GM23338 (cell line): ENCODE measurements around the gene MROH2A. TPM values are rescaled to one million over a fixed set of nuclear protein-coding genes. Genes with fewer than 3 reads are reported as not detected.

Experiments used
- ATAC-seq: fragments of 200-7000 bp; cut with Tn5 transposase; 3 replicates; pipeline ENCODE4 v1.9.1; 2020
- DNase-seq: peaks from one replicate; pipeline ENCODE4 v3.0.0-alpha.2; 2015; ENCODE audit warnings: low spot score
- H2AFZ ChIP-seq: fragments of 200-600 bp; sonication (generic); 2 replicates; pipeline ENCODE4 v1.8.0; 2016; ENCODE audit warnings: antibody characterized with exemption, mild to moderate bottlenecking, moderate library complexity
- H3F3A ChIP-seq: fragments of 200-600 bp; sonication (generic); replicated peaks from 2 replicates; pipeline ENCODE4 v1.8.0; 2017; ENCODE audit warnings: antibody characterized with exemption, mixed run types, low read depth
- H3K27ac ChIP-seq: fragments of 200-600 bp; sonication (generic); 2 replicates; pipeline ENCODE4 v1.6.1; 2016; ENCODE audit warnings: low read depth
- H3K27me3 ChIP-seq: fragments of 200-600 bp; sonication (generic); 2 replicates; pipeline ENCODE4 v1.8.0; 2016; ENCODE audit warnings: mild to moderate bottlenecking, mixed run types, moderate library complexity; ENCODE audit not compliant: insufficient read depth
- H3K36me3 ChIP-seq: fragments of 200-600 bp; sonication (generic); 2 replicates; pipeline ENCODE4 v1.8.0; 2016; ENCODE audit warnings: mild to moderate bottlenecking; ENCODE audit not compliant: insufficient read depth
- H3K4me1 ChIP-seq: fragments of 200-600 bp; sonication (generic); 2 replicates; pipeline ENCODE4 v1.8.0; 2016; ENCODE audit warnings: mild to moderate bottlenecking, moderate library complexity; ENCODE audit not compliant: insufficient read depth
- H3K4me2 ChIP-seq: fragments of 200-600 bp; sonication (generic); 2 replicates; pipeline ENCODE4 v1.7.1; 2017; ENCODE audit warnings: mixed run types
- H3K4me3 ChIP-seq: fragments of 200-600 bp; sonication (generic); 2 replicates; pipeline ENCODE4 v1.6.1; 2016; ENCODE audit warnings: mixed run types
- H3K79me2 ChIP-seq: fragments of 200-600 bp; sonication (generic); replicated peaks from 2 replicates; pipeline ENCODE4 v1.8.0; 2017; ENCODE audit warnings: mild to moderate bottlenecking; ENCODE audit not compliant: insufficient read depth
- H3K9me2 ChIP-seq: fragments of 200-600 bp; sonication (generic); 2 replicates; pipeline ENCODE4 v1.8.0; 2017; ENCODE audit not compliant: insufficient read depth
- H4K20me1 ChIP-seq: fragments of 200-600 bp; sonication (generic); replicated peaks from 2 replicates; pipeline ENCODE4 v1.8.0; 2017; ENCODE audit warnings: mild to moderate bottlenecking; ENCODE audit not compliant: insufficient read depth
- H3K27ac Mint-ChIP-seq: 2 replicates; pipeline ENCODE4 v1.8.0; 2020; ENCODE audit warnings: inconsistent platforms, mild to moderate bottlenecking, moderate library complexity, mixed read lengths
- H3K27me3 Mint-ChIP-seq: 3 replicates; pipeline ENCODE4 v1.8.0; 2022; ENCODE audit warnings: low read depth, mild to moderate bottlenecking, moderate library complexity, mixed read lengths, inconsistent platforms; ENCODE audit not compliant: insufficient read depth, poor library complexity
- H3K36me3 Mint-ChIP-seq: 3 replicates; pipeline ENCODE4 v1.8.0; 2021; ENCODE audit warnings: low read depth, mild to moderate bottlenecking, inconsistent platforms, moderate library complexity, mixed read lengths
- H3K4me1 Mint-ChIP-seq: 3 replicates; pipeline ENCODE4 v1.8.0; 2020; ENCODE audit warnings: mild to moderate bottlenecking, inconsistent platforms, mixed read lengths
- H3K4me3 Mint-ChIP-seq: 3 replicates; pipeline ENCODE4 v1.8.0; 2021; ENCODE audit warnings: moderate library complexity, mild to moderate bottlenecking, inconsistent platforms, mixed read lengths
- H3K9me3 Mint-ChIP-seq: 3 replicates; pipeline ENCODE4 v1.8.0; 2020; ENCODE audit warnings: moderate library complexity, mild to moderate bottlenecking, inconsistent platforms, mixed read lengths
- CREB1 ChIP-seq: fragments of 250-450 bp; sonication (Bioruptor Pico); IDR thresholded peaks from 2 replicates; pipeline ENCODE4 v1.5.0; 2020; ENCODE audit warnings: low read depth, mild to moderate bottlenecking, moderate library complexity
- CTCF ChIP-seq, 2 experiments: fragments of 200-600 bp in 1 of 2; sonication (generic) in 1 of 2; conservative IDR thresholded peaks; 2 replicates each; pipeline versions ENCODE4 v1.5.1 to v1.6.1; 2016 to 2017; ENCODE audit warnings: antibody characterized with exemption in 2 of 2, low read depth in 2 of 2, mild to moderate bottlenecking in 2 of 2, moderate library complexity in 1 of 2
- EZH2 ChIP-seq: fragments of 200-600 bp; sonication (generic); IDR thresholded peaks from one replicate; pipeline ENCODE4 v1.8.0; 2017; ENCODE audit warnings: antibody characterized with exemption, mild to moderate bottlenecking, low read depth; ENCODE audit not compliant: unreplicated experiment
- EZH2phosphoT487 ChIP-seq: fragments of 200-600 bp; sonication (generic); IDR thresholded peaks from one replicate; pipeline ENCODE4 v1.8.1; 2018; ENCODE audit warnings: antibody characterized with exemption; ENCODE audit not compliant: unreplicated experiment
- JUNB ChIP-seq: IDR thresholded peaks from one replicate; pipeline ENCODE4 v1.6.1; 2016; ENCODE audit warnings: antibody characterized with exemption; ENCODE audit not compliant: unreplicated experiment
- NANOG ChIP-seq: IDR thresholded peaks from 2 replicates; pipeline ENCODE4 v1.6.1; 2016; ENCODE audit warnings: antibody characterized with exemption, borderline replicate concordance
- POLR2AphosphoS5 ChIP-seq: IDR thresholded peaks from 2 replicates; pipeline ENCODE4 v1.6.1; 2016; ENCODE audit warnings: antibody characterized with exemption, low read depth
- ZNF114 ChIP-seq: fragments of 250-450 bp; sonication (Bioruptor Pico); IDR thresholded peaks from 2 replicates; pipeline ENCODE4 v1.5.0; 2020; ENCODE audit warnings: mild to moderate bottlenecking, moderate library complexity
- ZNF462 ChIP-seq: fragments of 250-450 bp; sonication (Bioruptor Pico); IDR thresholded peaks from 2 replicates; pipeline ENCODE4 v1.5.0; 2020; ENCODE audit warnings: mild to moderate bottlenecking, moderate library complexity
- polyA plus RNA-seq: library from polyadenylated mRNA; unstranded; fragments of >200 nt; fragmentation: Nextera tagmentation; extraction: Ambion mirVana; gene quantifications from 2 replicates; pipeline ENCODE4 v1.2.1, GENCODE V29; 2016
- total RNA-seq: library from RNA; depleted of rRNA; stranded (reverse); fragments of >200 nt; shearing (Covaris generic); gene quantifications from 2 replicates; pipeline ENCODE4 v1.2.3, GENCODE V29; 2014

MROH2A gene
- total and polyA plus RNA-seq, 2 experiments from 2014 or later = not detected

- TF ChIP-seq CTCF (conservative IDR thresholded peaks at IDR 0.05; ENCODE audit: low read depth in 2 of 2) (no peak), POLR2AphosphoS5 (no peak), NANOG (no peak), JUNB (no peak), CREB1 (CRISPR knock-in tag) (no peak)
These were observed 61.3 kb downstream of the MROH2A start (continued) for GRCh38 chr2:233839447-233839820.

- no peak overlapping the region for H3K4me3 Mint-ChIP-seq
- TF ChIP-seq EZH2 = no peak
- no peak for TF ChIP-seq EZH2phosphoT487
- TF ChIP-seq CTCF (conservative IDR thresholded peaks at IDR 0.05; ENCODE audit: low read depth in 2 of 2) = no peak
- TF ChIP-seq ZNF114 (CRISPR knock-in tag) = no peak
- no peak for TF ChIP-seq ZNF462
- no peak for DNase-seq
- no peak overlapping the region for H3K4me2 ChIP-seq
- no peaks in the 10 kb centered on the region for H3K27me3 ChIP-seq
- no peak overlapping the region for H2AFZ ChIP-seq
- no peaks in the 10 kb centered on the region for H3K9me3 Mint-ChIP-seq
- no peak overlapping the region for H3K4me3 ChIP-seq
- H3K4me1 Mint-ChIP-seq = peaks cover 15% of the 10 kb centered on the region
- H3K27ac ChIP-seq = no peak overlapping the region
- peaks cover 100% of the 10 kb centered on the region for H3K36me3 Mint-ChIP-seq
- no peaks in the 10 kb centered on the region for H3K4me1 ChIP-seq
- H4K20me1 ChIP-seq = peaks cover 70% of the 10 kb centered on the region
- 0 out of 2 replicates have a peak, but pooled peaks cover 7% of the 10 kb centered on the region for H3F3A ChIP-seq
- peaks cover 92% of the 10 kb centered on the region for H3K79me2 ChIP-seq
- peaks cover 84% of the 10 kb centered on the region for H3K36me3 ChIP-seq
- no peak for ATAC-seq
- no peak overlapping the region for H3K27ac Mint-ChIP-seq
- H3K9me2 ChIP-seq = no peaks in the 10 kb centered on the region
- H3K27me3 Mint-ChIP-seq = peaks cover 9% of the 10 kb centered on the region
These were observed 62.4 kb downstream of the MROH2A start for GRCh38 chr2:233840520-233840919.
